ENCODE data around the gene RPP25L. TPM values are rescaled to one million over a fixed set of nuclear protein-coding genes. Genes with fewer than 3 reads are reported as not detected.
A peak's percentile ranks its signal among the peaks of the same experiment; 100 is the strongest.

Gene RPP25L
- polyA plus RNA-seq, 1 of the 3 experiments (the other 2 are of a cell fraction), result 47.6 TPM

DNA sequence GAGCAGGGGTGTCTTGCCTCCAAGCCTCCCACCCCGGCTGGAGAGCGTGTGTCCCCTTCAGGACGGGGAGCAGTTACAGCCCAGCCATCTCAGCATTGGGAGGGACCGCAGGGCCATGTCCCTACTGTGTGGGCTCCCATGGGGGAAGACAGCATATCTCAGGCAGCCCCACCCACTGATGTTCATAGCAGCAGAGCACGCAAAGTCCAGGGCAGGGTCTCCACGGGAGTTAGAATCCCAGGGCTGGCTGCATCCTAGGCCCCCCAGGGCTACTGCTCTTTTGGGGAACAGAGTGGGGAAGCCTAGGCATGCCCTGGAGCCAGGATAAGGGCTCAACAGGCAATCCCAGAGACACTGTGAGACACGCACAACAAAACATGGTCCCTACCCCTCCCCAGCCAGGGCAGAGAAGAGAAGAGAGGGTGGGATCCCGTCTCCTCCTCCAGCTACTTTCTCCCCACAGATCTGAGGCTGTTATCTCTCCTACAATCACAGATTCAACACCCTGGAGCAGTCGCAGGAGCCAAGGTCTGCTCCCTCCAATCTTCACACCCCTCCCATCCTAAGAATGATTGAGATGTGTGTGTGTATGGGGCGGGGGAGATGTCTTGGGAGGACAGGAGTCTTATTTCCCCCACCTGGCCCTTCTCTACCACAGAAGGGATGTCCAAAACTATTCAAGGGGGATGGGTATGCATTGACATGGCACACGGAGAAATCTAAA lies 25.8 kb downstream of the RPP25L start:
- no peak overlapping the region for H2AFZ ChIP-seq (ENCODE audit: low read depth)
- H3K4me2 ChIP-seq, result no peak overlapping the region
- H3K9ac ChIP-seq, result no peak overlapping the region
- H3K4me1 ChIP-seq (ENCODE audit: control insufficient read depth in 1 of 2, insufficient read depth in 2 of 2, low read depth in 1 of 2, low read length in 1 of 2), result peaks cover 0 to 72% of the 10 kb centered on the region in 2 experiments; a peak in 2 of 4 replicates
- no peaks in the 10 kb centered on the region for H3F3A ChIP-seq (replicated peaks; ENCODE audit: insufficient read depth)
- H3K9me2 ChIP-seq, result no peaks in the 10 kb centered on the region
- no peaks in the 10 kb centered on the region for H3K36me3 ChIP-seq (replicated peaks in 1 of 2; ENCODE audit: control insufficient read depth in 1 of 2, insufficient read depth in 2 of 2, low read length in 1 of 2)
- H3K79me2 ChIP-seq (ENCODE audit: insufficient read depth), result no peaks in the 10 kb centered on the region
- WGBS (ENCODE audit: low lambda C conversion rate), result 41% methylated on average over 9 of the region's 11 CpGs
- ChIA-PET CTCF (interaction anchor here (1.2 to 12.0 kb wide), 4 partner anchors 13 to 37 kb away, joined by 3 to 129 read pairs (median 16); no protein-coding TSS in a partner anchor), POLR2A (no interaction called here)
- H3K4me3 ChIP-seq (ENCODE audit: low read depth in 2 of 2, low read length in 1 of 2), result no peak overlapping the region
- H4K20me1 ChIP-seq (ENCODE audit: insufficient read depth), result 0 out of 2 replicates have a peak, but pooled peaks cover under 1% of the 10 kb centered on the region
- TF ChIP-seq, protein P1, sequence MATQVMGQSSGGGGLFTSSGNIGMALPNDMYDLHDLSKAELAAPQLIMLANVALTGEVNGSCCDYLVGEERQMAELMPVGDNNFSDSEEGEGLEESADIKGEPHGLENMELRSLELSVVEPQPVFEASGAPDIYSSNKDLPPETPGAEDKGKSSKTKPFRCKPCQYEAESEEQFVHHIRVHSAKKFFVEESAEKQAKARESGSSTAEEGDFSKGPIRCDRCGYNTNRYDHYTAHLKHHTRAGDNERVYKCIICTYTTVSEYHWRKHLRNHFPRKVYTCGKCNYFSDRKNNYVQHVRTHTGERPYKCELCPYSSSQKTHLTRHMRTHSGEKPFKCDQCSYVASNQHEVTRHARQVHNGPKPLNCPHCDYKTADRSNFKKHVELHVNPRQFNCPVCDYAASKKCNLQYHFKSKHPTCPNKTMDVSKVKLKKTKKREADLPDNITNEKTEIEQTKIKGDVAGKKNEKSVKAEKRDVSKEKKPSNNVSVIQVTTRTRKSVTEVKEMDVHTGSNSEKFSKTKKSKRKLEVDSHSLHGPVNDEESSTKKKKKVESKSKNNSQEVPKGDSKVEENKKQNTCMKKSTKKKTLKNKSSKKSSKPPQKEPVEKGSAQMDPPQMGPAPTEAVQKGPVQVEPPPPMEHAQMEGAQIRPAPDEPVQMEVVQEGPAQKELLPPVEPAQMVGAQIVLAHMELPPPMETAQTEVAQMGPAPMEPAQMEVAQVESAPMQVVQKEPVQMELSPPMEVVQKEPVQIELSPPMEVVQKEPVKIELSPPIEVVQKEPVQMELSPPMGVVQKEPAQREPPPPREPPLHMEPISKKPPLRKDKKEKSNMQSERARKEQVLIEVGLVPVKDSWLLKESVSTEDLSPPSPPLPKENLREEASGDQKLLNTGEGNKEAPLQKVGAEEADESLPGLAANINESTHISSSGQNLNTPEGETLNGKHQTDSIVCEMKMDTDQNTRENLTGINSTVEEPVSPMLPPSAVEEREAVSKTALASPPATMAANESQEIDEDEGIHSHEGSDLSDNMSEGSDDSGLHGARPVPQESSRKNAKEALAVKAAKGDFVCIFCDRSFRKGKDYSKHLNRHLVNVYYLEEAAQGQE (IDR thresholded peaks at IDR 0.05; ENCODE audit: low read depth, low read length), result no peak
- no peak for TF ChIP-seq RCOR1 (IDR thresholded peaks at IDR 0.05; ENCODE audit: low read length)
- TF ChIP-seq RAD21 (IDR thresholded peaks at IDR 0.05; ENCODE audit: low read length), result no peak
- TF ChIP-seq TEAD4 (IDR thresholded peaks at IDR 0.05; ENCODE audit: borderline replicate concordance, insufficient read depth), result no peak
- peaks cover 57% of the 10 kb centered on the region for H3K27me3 ChIP-seq (ENCODE audit: insufficient read depth)
- peak overlapping the region in 1 of 2 experiments; percentile 44; a peak in 1 of 4 replicates for H3K27ac ChIP-seq (ENCODE audit: low read depth in 2 of 2, low read length in 1 of 2)
- no peak for DNase-seq
- H3K9me3 ChIP-seq, result no peaks in the 10 kb centered on the region

DNA sequence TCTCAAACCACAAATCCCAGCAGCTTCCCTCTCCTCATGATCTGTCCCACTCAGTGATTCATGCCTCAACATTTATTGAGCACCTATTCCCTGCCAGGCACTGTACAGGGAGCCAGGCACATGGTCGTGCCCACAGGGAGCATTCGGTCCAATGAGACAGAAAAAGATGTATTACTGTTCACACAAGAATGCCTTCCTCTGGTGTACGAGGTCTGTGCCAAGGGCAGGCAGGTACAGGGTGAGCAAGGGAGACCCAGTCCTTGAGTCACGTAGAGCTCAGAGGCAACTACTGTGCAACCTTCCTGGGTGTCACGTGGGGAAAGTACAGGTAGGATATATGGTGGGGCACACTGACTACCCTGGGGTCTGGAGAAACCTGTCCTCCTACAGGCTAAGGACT lies 26.9 kb downstream of the RPP25L start:
- POLR2A ChIA-PET, result no interaction called here
- 67% methylated on average over 3 of the region's 5 CpGs for WGBS (ENCODE audit: low lambda C conversion rate)
- Histone ChIP-seq H3K4me1 (ENCODE audit: control insufficient read depth in 1 of 2, insufficient read depth in 2 of 2, low read depth in 1 of 2, low read length in 1 of 2) (peaks cover 0 to 79% of the 10 kb centered on the region in 2 experiments; a peak in 2 of 4 replicates), H4K20me1 (ENCODE audit: insufficient read depth) (no peaks in the 10 kb centered on the region), H3K4me2 (no peak overlapping the region), H3K79me2 (ENCODE audit: insufficient read depth) (no peaks in the 10 kb centered on the region), H3K36me3 (replicated peaks in 1 of 2; ENCODE audit: control insufficient read depth in 1 of 2, insufficient read depth in 2 of 2, low read length in 1 of 2) (no peaks in the 10 kb centered on the region), H3K27ac (ENCODE audit: low read depth in 2 of 2, low read length in 1 of 2) (no peak overlapping the region; a peak in 1 of 4 replicates), H3K4me3 (ENCODE audit: low read depth in 2 of 2, low read length in 1 of 2) (no peak overlapping the region), H3F3A (replicated peaks; ENCODE audit: insufficient read depth) (no peaks in the 10 kb centered on the region), H3K9me2 (no peaks in the 10 kb centered on the region), H3K9ac (no peak overlapping the region), H3K9me3 (no peaks in the 10 kb centered on the region), H2AFZ (ENCODE audit: low read depth) (no peak overlapping the region), H3K27me3 (ENCODE audit: insufficient read depth) (peaks cover 57% of the 10 kb centered on the region)
- CTCF ChIA-PET, result interaction anchor here (1.2 to 12.0 kb wide), 3 partner anchors 14 to 36 kb away, joined by 3 to 129 read pairs (median 10); no protein-coding TSS in a partner anchor
- DNase-seq, result no peak
- TF ChIP-seq, protein P1 (IDR thresholded peaks at IDR 0.05; ENCODE audit: low read depth, low read length), result no peak
- TF ChIP-seq, protein P2, sequence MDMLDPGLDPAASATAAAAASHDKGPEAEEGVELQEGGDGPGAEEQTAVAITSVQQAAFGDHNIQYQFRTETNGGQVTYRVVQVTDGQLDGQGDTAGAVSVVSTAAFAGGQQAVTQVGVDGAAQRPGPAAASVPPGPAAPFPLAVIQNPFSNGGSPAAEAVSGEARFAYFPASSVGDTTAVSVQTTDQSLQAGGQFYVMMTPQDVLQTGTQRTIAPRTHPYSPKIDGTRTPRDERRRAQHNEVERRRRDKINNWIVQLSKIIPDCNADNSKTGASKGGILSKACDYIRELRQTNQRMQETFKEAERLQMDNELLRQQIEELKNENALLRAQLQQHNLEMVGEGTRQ (IDR thresholded peaks at IDR 0.05; ENCODE audit: borderline replicate concordance, low read depth, low read length), result no peak
- no peak for TF ChIP-seq FOSL2 (IDR thresholded peaks at IDR 0.05; ENCODE audit: borderline replicate concordance, low read depth)
- no peak for TF ChIP-seq FOXM1 (IDR thresholded peaks at IDR 0.05; ENCODE audit: low read depth)
- no peak for TF ChIP-seq GATA2 (CRISPR knock-in tag; IDR thresholded peaks at IDR 0.05)
- TF ChIP-seq EP300 (IDR thresholded peaks at IDR 0.05; ENCODE audit: borderline replicate concordance in 1 of 2, low read depth in 1 of 2, low read length in 1 of 2), result no peak
- TF ChIP-seq NRF1 (IDR thresholded peaks at IDR 0.05; ENCODE audit: low read depth, low read length), result no peak
- TF ChIP-seq, protein P3, sequence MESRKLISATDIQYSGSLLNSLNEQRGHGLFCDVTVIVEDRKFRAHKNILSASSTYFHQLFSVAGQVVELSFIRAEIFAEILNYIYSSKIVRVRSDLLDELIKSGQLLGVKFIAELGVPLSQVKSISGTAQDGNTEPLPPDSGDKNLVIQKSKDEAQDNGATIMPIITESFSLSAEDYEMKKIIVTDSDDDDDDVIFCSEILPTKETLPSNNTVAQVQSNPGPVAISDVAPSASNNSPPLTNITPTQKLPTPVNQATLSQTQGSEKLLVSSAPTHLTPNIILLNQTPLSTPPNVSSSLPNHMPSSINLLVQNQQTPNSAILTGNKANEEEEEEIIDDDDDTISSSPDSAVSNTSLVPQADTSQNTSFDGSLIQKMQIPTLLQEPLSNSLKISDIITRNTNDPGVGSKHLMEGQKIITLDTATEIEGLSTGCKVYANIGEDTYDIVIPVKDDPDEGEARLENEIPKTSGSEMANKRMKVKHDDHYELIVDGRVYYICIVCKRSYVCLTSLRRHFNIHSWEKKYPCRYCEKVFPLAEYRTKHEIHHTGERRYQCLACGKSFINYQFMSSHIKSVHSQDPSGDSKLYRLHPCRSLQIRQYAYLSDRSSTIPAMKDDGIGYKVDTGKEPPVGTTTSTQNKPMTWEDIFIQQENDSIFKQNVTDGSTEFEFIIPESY (IDR thresholded peaks at IDR 0.05; ENCODE audit: borderline replicate concordance, low read depth), result no peak
- TF ChIP-seq, protein P4, sequence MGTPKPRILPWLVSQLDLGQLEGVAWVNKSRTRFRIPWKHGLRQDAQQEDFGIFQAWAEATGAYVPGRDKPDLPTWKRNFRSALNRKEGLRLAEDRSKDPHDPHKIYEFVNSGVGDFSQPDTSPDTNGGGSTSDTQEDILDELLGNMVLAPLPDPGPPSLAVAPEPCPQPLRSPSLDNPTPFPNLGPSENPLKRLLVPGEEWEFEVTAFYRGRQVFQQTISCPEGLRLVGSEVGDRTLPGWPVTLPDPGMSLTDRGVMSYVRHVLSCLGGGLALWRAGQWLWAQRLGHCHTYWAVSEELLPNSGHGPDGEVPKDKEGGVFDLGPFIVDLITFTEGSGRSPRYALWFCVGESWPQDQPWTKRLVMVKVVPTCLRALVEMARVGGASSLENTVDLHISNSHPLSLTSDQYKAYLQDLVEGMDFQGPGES (IDR thresholded peaks at IDR 0.05; ENCODE audit: low read depth, low read length), result no peak
- no peak for TF ChIP-seq RXRA (IDR thresholded peaks at IDR 0.05; ENCODE audit: borderline replicate concordance, low read depth)
